Measurements from ENCODE around the gene GALNT14.

DNA sequence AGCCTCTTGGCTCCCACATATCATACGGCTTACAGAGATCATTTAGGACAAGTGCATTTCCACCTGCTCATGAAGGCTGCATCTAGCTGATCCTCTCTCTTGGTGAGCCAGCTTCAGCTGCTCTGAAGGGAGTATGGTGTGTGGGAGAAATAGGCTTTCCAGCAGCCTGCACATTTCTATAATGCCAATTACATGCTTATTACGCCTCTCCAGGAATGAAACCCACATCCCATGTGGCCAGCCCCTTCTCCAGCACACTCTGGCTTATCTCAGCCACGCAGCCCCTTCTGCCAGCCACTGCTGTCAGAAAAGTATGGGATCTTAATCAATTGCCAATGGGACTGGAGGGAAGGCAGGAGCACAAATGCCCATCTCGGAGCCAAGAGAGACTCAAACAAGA, 117.5 kb downstream of the GALNT14 start:
- TF ChIP-seq, protein P1, sequence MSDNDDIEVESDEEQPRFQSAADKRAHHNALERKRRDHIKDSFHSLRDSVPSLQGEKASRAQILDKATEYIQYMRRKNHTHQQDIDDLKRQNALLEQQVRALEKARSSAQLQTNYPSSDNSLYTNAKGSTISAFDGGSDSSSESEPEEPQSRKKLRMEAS (IDR thresholded peaks at IDR 0.05), result no peak
- TF ChIP-seq, protein P2, sequence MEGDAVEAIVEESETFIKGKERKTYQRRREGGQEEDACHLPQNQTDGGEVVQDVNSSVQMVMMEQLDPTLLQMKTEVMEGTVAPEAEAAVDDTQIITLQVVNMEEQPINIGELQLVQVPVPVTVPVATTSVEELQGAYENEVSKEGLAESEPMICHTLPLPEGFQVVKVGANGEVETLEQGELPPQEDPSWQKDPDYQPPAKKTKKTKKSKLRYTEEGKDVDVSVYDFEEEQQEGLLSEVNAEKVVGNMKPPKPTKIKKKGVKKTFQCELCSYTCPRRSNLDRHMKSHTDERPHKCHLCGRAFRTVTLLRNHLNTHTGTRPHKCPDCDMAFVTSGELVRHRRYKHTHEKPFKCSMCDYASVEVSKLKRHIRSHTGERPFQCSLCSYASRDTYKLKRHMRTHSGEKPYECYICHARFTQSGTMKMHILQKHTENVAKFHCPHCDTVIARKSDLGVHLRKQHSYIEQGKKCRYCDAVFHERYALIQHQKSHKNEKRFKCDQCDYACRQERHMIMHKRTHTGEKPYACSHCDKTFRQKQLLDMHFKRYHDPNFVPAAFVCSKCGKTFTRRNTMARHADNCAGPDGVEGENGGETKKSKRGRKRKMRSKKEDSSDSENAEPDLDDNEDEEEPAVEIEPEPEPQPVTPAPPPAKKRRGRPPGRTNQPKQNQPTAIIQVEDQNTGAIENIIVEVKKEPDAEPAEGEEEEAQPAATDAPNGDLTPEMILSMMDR (CRISPR knock-in tag; IDR thresholded peaks at IDR 0.05), result no peak
- TF ChIP-seq, protein P3, sequence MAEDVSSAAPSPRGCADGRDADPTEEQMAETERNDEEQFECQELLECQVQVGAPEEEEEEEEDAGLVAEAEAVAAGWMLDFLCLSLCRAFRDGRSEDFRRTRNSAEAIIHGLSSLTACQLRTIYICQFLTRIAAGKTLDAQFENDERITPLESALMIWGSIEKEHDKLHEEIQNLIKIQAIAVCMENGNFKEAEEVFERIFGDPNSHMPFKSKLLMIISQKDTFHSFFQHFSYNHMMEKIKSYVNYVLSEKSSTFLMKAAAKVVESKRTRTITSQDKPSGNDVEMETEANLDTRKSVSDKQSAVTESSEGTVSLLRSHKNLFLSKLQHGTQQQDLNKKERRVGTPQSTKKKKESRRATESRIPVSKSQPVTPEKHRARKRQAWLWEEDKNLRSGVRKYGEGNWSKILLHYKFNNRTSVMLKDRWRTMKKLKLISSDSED (CRISPR knock-in tag; IDR thresholded peaks at IDR 0.05), result no peak
- TF ChIP-seq NFE2L2 (IDR thresholded peaks at IDR 0.05; ENCODE audit: low read length), result no peak
- TF ChIP-seq HDAC2 (CRISPR knock-in tag; IDR thresholded peaks at IDR 0.05), result no peak
- no peak for TF ChIP-seq NFKB2 (CRISPR knock-in tag; IDR thresholded peaks at IDR 0.05; ENCODE audit: borderline replicate concordance)
- TF ChIP-seq, protein P4, sequence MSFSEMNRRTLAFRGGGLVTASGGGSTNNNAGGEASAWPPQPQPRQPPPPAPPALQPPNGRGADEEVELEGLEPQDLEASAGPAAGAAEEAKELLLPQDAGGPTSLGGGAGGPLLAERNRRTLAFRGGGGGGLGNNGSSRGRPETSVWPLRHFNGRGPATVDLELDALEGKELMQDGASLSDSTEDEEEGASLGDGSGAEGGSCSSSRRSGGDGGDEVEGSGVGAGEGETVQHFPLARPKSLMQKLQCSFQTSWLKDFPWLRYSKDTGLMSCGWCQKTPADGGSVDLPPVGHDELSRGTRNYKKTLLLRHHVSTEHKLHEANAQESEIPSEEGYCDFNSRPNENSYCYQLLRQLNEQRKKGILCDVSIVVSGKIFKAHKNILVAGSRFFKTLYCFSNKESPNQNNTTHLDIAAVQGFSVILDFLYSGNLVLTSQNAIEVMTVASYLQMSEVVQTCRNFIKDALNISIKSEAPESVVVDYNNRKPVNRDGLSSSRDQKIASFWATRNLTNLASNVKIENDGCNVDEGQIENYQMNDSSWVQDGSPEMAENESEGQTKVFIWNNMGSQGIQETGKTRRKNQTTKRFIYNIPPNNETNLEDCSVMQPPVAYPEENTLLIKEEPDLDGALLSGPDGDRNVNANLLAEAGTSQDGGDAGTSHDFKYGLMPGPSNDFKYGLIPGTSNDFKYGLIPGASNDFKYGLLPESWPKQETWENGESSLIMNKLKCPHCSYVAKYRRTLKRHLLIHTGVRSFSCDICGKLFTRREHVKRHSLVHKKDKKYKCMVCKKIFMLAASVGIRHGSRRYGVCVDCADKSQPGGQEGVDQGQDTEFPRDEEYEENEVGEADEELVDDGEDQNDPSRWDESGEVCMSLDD (CRISPR knock-in tag; IDR thresholded peaks at IDR 0.05; ENCODE audit: borderline replicate concordance), result no peak
